Right ventricle myocardium superior (tissue), 1 donor: Measurements from ENCODE around the gene ATP11A. TPM values are rescaled to one million over a fixed set of nuclear protein-coding genes. Genes with fewer than 3 reads are reported as not detected.

Source experiments
- ATAC-seq: fragments of 200-7000 bp; cut with Tn5 transposase; one replicate; pipeline ENCODE4 v1.9.1; 2020; ENCODE audit warnings: mild to moderate bottlenecking; ENCODE audit not compliant: poor library complexity
- DNase-seq: peaks from one replicate; pipeline ENCODE4 v3.0.0-alpha.2; 2020
- intact Hi-C: fragments of 100-400 bp; cut with DNase I; formaldehyde crosslinking; loops from one replicate; pipeline ENCODE4 v1.11.2; 2022
- total RNA-seq: library from RNA; stranded (reverse); fragmentation: NEBNext Ultra II Directional; extraction: Animal tissue kit (Norgen Biotek cat#: 25700); gene quantifications from one replicate; pipeline ENCODE4 v1.2.1, GENCODE V29; 2021
- donor health status: DM: no; HTN: yes; CAD: no; lungs with severe emphysema.

Gene ATP11A
- total RNA-seq, 1 donor from 2014 or later, result 73.6 TPM

GRCh38 chr13:112731667-112732616, 42.1 kb downstream of the ATP11A start:
- DNase-seq, result no peak
- intact Hi-C loops, result loop anchor here (5.0 kb wide), 1 partner anchor 40 kb away; the partner anchor contains the start of gene ATP11A
- ATAC-seq, result no peak

- no peak for DNase-seq
- ATAC-seq, result no peak
- intact Hi-C loops, result loop anchor here (5.0 kb wide), 1 partner anchor 40 kb away; the partner anchor contains the start of gene ATP11A
Observed at GRCh38 chr13:112732679-112733078, 42.8 kb downstream of the ATP11A start.

- intact Hi-C loops, result loop anchor here (5.0 kb wide), 1 partner anchor 41 kb away; the partner anchor contains the start of gene ATP11A
- ATAC-seq (no peak), DNase-seq (no peak)
Observed at GRCh38 chr13:112733112-112733511, 43.3 kb downstream of the ATP11A start.

DNA sequence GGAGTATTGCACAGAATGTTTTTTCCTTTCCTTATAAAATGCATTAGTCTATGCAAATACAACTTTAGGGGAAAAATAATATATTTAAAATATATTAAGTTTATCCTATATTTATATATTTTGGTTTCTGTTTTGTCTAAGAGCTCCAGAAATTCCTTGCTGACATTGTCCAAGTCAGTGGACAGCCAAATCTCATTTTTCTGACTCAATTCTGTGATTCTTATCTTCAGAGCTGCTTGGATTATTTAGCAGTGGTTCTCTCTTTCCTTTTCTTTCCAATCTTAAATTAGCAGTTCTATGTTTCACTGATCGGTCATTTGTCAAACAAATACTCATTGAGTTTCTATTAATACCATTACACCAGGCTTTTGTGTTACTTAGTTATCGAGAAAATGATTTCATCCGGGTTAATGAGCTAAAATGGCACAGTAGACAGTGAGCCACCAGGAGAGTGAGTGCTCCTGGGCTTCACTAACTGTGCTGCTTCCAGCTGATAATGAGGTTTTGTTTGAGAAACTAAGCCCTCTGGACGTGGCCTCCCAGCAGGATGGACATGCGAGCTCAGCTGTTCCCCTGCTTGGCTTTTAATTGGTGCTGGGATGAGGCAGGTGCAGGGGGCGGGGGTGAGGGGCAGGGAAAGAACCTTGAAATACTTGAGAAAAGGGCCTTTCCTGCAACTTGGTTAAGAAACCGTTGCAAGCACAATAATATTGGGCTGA, 44.0 kb downstream of the ATP11A start:
- ATAC-seq, result no peak
- intact Hi-C loops, result loop anchor here (5.0 kb wide), 1 partner anchor 42 kb away; the partner anchor contains the start of gene ATP11A
- DNase-seq, result no peak

DNA sequence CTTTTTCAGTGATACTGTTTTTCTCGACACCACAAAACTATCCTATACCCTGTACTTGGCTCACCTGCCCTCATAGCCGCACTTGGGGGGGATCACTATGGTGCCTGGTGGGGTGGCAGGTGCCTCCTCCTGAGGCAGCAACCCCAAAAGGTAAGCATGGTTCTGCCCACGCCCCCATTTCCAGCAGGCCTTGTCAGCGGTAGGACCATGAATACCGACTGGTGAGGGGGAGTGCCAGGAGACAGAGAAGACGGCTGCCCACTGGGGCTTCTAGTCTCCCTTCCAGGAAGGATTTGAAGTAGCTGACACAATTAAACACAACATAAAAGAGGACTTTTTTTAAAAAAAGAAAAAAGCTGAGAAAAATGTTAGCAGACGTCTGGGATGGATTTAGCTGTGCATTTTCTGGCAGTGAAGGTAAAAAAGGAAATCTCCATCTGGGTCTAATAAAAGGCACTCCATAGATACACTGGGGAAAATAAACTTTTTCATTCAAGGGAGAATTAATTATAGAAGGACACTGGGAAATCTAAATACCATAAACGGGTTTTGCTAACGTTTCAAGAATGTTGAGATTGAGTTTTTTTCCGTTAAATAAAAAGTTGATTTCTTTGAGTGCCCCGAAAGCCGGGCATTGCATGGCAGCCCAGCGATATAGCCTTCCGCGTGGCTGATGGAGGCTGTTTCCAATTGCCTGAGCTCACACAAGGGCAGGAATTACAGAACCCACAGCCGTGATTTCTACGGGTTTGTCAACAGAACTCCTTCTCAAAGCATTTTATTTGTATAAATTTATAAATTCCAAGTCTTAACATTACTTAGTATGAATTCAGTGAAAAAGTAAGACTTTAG, 45.1 kb downstream of the ATP11A start:
- no peak for ATAC-seq
- intact Hi-C loops, result loop anchor here (5.0 kb wide), 1 partner anchor 43 kb away; the partner anchor contains the start of gene ATP11A
- DNase-seq, result no peak

DNA sequence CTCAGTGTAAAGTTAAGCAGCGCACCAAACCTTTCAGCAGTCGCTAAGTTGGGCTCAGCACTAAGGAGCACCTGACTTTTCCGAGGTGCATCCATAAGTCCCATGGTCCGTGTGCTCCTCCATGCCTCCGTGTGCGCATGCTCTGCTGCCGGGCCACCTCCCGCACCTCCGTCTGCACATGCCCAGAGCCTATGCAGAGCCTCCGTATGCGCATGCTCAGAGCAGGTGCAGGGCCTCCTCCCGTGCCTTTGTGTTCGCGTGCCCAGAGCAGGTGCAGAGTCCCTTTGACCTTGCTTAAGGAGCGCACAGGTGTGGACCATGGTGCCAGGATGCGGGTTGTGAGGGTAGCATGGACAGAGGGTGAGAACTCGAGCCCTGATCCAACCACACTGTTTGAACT, 46.0 kb downstream of the ATP11A start:
- ATAC-seq (peak; percentile 3), DNase-seq (no peak)
- intact Hi-C loops, result no loop called here

- DNase-seq (no peak), ATAC-seq (no peak)
- intact Hi-C loops, result no loop called here
Observed at GRCh38 chr13:112737294-112737693, 47.5 kb downstream of the ATP11A start.

DNA sequence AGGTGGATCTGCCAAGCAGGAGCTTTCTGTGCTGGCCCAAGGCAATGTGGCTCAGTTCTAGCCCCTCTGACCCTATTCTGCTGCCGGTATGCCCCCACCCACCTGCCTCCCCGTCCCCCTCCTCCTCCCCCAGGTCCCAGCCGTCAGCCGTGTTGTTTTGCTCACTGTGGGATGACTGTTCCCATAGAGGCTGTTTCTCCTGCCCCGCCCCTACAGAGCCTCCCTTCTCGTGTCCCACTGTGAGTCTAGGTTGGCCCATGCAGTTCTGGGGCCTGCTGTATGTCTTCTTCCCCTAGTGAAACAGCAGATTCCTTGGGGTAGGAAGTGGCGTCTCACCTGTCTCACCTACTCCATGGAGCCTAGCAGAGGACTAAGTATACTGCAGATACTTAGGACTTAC, 48.8 kb downstream of the ATP11A start:
- intact Hi-C loops, result no loop called here
- DNase-seq (no peak), ATAC-seq (no peak)

GRCh38 chr13:112740502-112741131, 50.8 kb downstream of the ATP11A start:
- intact Hi-C loops, result no loop called here
- ATAC-seq, result peak; percentile 75
- DNase-seq, result peak; percentile 89

- intact Hi-C loops, result no loop called here
- no peak for DNase-seq
- ATAC-seq, result no peak
Observed at GRCh38 chr13:112741185-112741755, 51.4 kb downstream of the ATP11A start.

DNA sequence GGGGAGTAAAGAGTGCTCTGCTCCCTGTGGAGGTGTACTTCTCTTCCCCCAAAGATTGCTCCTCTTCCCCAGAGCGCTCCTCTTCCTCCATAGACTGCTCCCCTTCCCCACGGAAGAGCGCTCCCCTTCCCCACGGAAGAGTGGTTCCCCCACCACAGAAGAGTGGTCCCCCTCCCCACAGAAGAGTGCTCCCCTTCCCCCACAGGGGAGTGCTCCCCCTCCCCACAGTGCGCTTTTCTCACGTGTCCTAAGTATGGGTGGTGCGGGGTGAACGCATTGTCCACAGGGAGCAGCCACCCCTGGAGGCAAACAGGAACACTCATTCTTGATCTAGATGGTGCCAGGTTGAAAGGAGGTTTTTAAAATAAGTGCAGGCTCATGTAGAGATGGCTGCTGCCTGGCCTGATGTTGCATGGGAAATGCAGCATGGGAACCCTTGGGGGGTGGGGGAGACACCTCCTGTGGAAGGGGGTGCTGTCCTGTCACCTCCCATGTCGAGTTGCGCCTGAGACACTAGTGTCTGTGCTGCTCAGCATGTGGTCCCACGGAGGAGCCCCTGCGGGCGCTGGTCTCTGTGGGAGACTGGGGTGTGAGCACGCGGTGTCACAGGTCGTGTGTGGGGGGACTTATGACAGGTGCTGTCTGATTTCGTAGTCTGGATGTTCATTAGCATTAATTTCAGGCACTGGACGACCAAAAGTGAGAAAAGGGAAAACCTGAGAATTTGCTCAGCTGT, 52.2 kb downstream of the ATP11A start:
- ATAC-seq, result no peak
- no peak for DNase-seq
- intact Hi-C loops, result no loop called here

- DNase-seq, result no peak
- intact Hi-C loops, result no loop called here
- no peak for ATAC-seq
Observed at GRCh38 chr13:112742583-112742982, 52.7 kb downstream of the ATP11A start.

GRCh38 chr13:112743451-112744167, 53.8 kb downstream of the ATP11A start:
- no peak for ATAC-seq
- intact Hi-C loops, result no loop called here

GRCh38 chr13:112744168-112745021, 54.6 kb downstream of the ATP11A start:
- no peak for DNase-seq
- ATAC-seq, result peak; percentile 14
- intact Hi-C loops, result no loop called here

More at GRCh38 chr13:112743451-112744167, 53.8 kb downstream of the ATP11A start:
- no peak for DNase-seq

- intact Hi-C loops, result no loop called here
- DNase-seq, result no peak
- ATAC-seq, result peak; percentile 13
Observed at GRCh38 chr13:112746044-112746443, 56.2 kb downstream of the ATP11A start.

DNA sequence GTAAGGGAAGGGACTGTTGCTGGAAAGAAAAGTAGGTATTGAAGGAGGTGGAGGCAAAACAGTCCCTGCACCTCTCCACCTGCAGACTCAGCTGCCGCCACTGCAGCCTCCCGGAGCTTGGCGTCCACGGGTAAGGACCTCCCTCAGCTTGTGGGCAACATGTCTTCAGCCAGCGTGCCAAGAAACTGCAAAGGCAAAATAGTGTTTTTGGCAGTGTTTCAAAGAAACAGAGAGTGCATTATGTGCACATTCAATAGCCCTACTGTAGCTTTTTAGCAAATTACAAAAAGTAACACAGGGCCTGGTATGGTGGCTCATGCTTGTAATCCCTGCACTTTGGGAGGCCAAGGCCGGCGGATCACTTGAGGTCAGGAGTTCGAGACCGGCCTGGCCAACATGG, 57.4 kb downstream of the ATP11A start:
- DNase-seq, result no peak
- ATAC-seq, result no peak
- intact Hi-C loops, result no loop called here
